Fibroblast of lung (primary cell): ENCODE data around the gene ABCB11. TPM values are rescaled to one million over a fixed set of nuclear protein-coding genes. Genes with fewer than 3 reads are reported as not detected.
"Not testable (repeated sequence)": the region's sequence is repeated elsewhere in the genome, so short reads cannot be mapped to it uniquely, and the experiment has no call there.

Experiments
- DNase-seq, 2 donors: peaks; one replicate each; pipeline versions ENCODE4 v3.0.0 to v3.0.0-alpha.2; 2010; ENCODE audit warnings: low read depth in 2 of 2
- H2AFZ ChIP-seq: 2 replicates; pipeline ENCODE4 v1.5.1; 2012; ENCODE audit warnings: low read length, control low read depth, inconsistent platforms
- H3K27ac ChIP-seq: 2 replicates; pipeline ENCODE4 v1.5.1; 2011; ENCODE audit warnings: low read length, control low read depth; ENCODE audit not compliant: insufficient read depth
- H3K27me3 ChIP-seq: 2 replicates; pipeline ENCODE4 v1.5.1; 2011; ENCODE audit warnings: mild to moderate bottlenecking, low read length; ENCODE audit not compliant: control insufficient read depth, insufficient read depth
- H3K36me3 ChIP-seq: 2 replicates; pipeline ENCODE4 v1.5.1; 2011; ENCODE audit warnings: low read length; ENCODE audit not compliant: control insufficient read depth, insufficient read depth
- H3K4me1 ChIP-seq: 2 replicates; pipeline ENCODE4 v1.5.1; 2011; ENCODE audit warnings: low read length; ENCODE audit not compliant: control insufficient read depth, insufficient read depth; ENCODE audit errors: extremely low read depth
- H3K4me2 ChIP-seq: 2 replicates; pipeline ENCODE4 v1.5.1; 2011; ENCODE audit warnings: low read length, control low read depth; ENCODE audit not compliant: insufficient read depth; ENCODE audit errors: extremely low read depth
- H3K4me3 ChIP-seq, 4 experiments: fragments of 200-600 bp in 1 of 4; sonication (generic) in 1 of 4; replicated peaks in 1 of 4; 2 replicates each; pipeline ENCODE4 v1.5.1; 2011 to 2016; ENCODE audit warnings: low read length in 4 of 4, low read depth in 3 of 4, mild to moderate bottlenecking in 3 of 4, control low read depth in 2 of 4, inconsistent platforms in 1 of 4, mixed read lengths in 1 of 4; ENCODE audit not compliant: insufficient read depth in 1 of 4; ENCODE audit errors: control extremely low read depth in 1 of 4
- H3K79me2 ChIP-seq: 2 replicates; pipeline ENCODE4 v1.5.1; 2012; ENCODE audit warnings: mild to moderate bottlenecking, low read length, inconsistent platforms; ENCODE audit not compliant: control insufficient read depth, insufficient read depth
- H3K9ac ChIP-seq: 2 replicates; pipeline ENCODE4 v1.5.1; 2011; ENCODE audit warnings: mild to moderate bottlenecking, low read length, control low read depth; ENCODE audit not compliant: insufficient read depth
- H3K9me3 ChIP-seq: 2 replicates; pipeline ENCODE4 v1.5.1; 2012; ENCODE audit warnings: low read depth, low read length; ENCODE audit not compliant: control insufficient read depth, insufficient read depth
- H4K20me1 ChIP-seq: 2 replicates; pipeline ENCODE4 v1.5.1; 2011; ENCODE audit warnings: low read length; ENCODE audit not compliant: control insufficient read depth, insufficient read depth; ENCODE audit errors: extremely low read depth
- CTCF ChIP-seq, 2 donors: IDR thresholded peaks in 1 of 2; conservative IDR thresholded peaks in 1 of 2; 1 replicate in 1 of 2; 2 replicates in 1 of 2; pipeline ENCODE4 v1.5.1; 2011 to 2012; ENCODE audit warnings: low read length in 2 of 2, control low read depth in 1 of 2, inconsistent platforms in 1 of 2, low read depth in 1 of 2, mild to moderate bottlenecking in 1 of 2
- EZH2 ChIP-seq: IDR thresholded peaks from 2 replicates; pipeline ENCODE4 v1.5.1; 2012; ENCODE audit warnings: low read length, control low read depth, mild to moderate bottlenecking; ENCODE audit errors: missing control alignments
- polyA plus RNA-seq, 2 donors: library from polyadenylated mRNA; depleted of rRNA in 1 of 2; stranded (reverse) in 1 of 2; unstranded in 1 of 2; fragments of >200 nt; gene quantifications; 2 replicates each; pipeline ENCODE4 v1.2.1, GENCODE V29; 2011 to 2012; ENCODE audit warnings: missing spikeins in 1 of 2
- total RNA-seq: library from RNA; depleted of rRNA; stranded (reverse); fragments of >200 nt; gene quantifications from 2 replicates; pipeline ENCODE4 v1.2.1, GENCODE V29; 2014

Gene ABCB11
- total and polyA plus RNA-seq, 2 donors (not counting 1 experiment from before 2014, with no cell fraction given) = not detected

- H3K27me3 ChIP-seq = no peaks in the 10 kb centered on the region
- H3K4me2 ChIP-seq = no peak overlapping the region
- TF ChIP-seq CTCF (conservative IDR thresholded peaks at IDR 0.05 in 1 of 2, IDR thresholded peaks at IDR 0.05 in 1 of 2; ENCODE audit: low read depth in 1 of 2, low read length in 2 of 2) (no peak), EZH2 (no peak)
- H3K9ac ChIP-seq = no peak overlapping the region
- no peak overlapping the region for H2AFZ ChIP-seq
- H3K4me3 ChIP-seq = no peak overlapping the region
- no peaks in the 10 kb centered on the region for H3K4me1 ChIP-seq
- no peaks in the 10 kb centered on the region for H4K20me1 ChIP-seq
- H3K79me2 ChIP-seq = no peaks in the 10 kb centered on the region
- H3K27ac ChIP-seq = no peak overlapping the region
- no peaks in the 10 kb centered on the region for H3K36me3 ChIP-seq
- no peaks in the 10 kb centered on the region for H3K9me3 ChIP-seq
- no peak for DNase-seq
Measured at GRCh38 chr2:168934826-168935225, 96.3 kb downstream of the ABCB11 start.

- not testable (repeated sequence) for H3K27ac ChIP-seq, H3K36me3 ChIP-seq, H3K4me3 ChIP-seq, H3K4me1 ChIP-seq, H4K20me1 ChIP-seq, H3K4me2 ChIP-seq, DNase-seq, H2AFZ ChIP-seq, H3K9ac ChIP-seq, H3K9me3 ChIP-seq, H3K79me2 ChIP-seq, H3K27me3 ChIP-seq
Measured at GRCh38 chr2:168932174-168932573, 99.0 kb downstream of the ABCB11 start.

- no peak overlapping the region for H2AFZ ChIP-seq
- H3K4me2 ChIP-seq = no peak overlapping the region
- H3K9ac ChIP-seq = no peak overlapping the region
- H3K9me3 ChIP-seq = no peaks in the 10 kb centered on the region
- H3K79me2 ChIP-seq = no peaks in the 10 kb centered on the region
- no peaks in the 10 kb centered on the region for H4K20me1 ChIP-seq
- TF ChIP-seq EZH2 (no peak), CTCF (conservative IDR thresholded peaks at IDR 0.05 in 1 of 2, IDR thresholded peaks at IDR 0.05 in 1 of 2; ENCODE audit: low read depth in 1 of 2, low read length in 2 of 2) (no peak)
- DNase-seq = no peak
- no peaks in the 10 kb centered on the region for H3K27me3 ChIP-seq
- no peaks in the 10 kb centered on the region for H3K36me3 ChIP-seq
- no peaks in the 10 kb centered on the region for H3K4me1 ChIP-seq
- no peak overlapping the region for H3K4me3 ChIP-seq
- no peak overlapping the region for H3K27ac ChIP-seq
Measured at GRCh38 chr2:168930242-168930641, 100.9 kb downstream of the ABCB11 start.
